Measurements from ENCODE around the gene NDUFB6. TPM values are rescaled to one million over a fixed set of nuclear protein-coding genes. Genes with fewer than 3 reads are reported as not detected.

NDUFB6 gene
- total and polyA plus RNA-seq, 9 of the 15 experiments (the other 6 are each of a cell fraction or from before 2014, with no cell fraction given): 26.5 to 88.1 (median 64.0) TPM

DNA sequence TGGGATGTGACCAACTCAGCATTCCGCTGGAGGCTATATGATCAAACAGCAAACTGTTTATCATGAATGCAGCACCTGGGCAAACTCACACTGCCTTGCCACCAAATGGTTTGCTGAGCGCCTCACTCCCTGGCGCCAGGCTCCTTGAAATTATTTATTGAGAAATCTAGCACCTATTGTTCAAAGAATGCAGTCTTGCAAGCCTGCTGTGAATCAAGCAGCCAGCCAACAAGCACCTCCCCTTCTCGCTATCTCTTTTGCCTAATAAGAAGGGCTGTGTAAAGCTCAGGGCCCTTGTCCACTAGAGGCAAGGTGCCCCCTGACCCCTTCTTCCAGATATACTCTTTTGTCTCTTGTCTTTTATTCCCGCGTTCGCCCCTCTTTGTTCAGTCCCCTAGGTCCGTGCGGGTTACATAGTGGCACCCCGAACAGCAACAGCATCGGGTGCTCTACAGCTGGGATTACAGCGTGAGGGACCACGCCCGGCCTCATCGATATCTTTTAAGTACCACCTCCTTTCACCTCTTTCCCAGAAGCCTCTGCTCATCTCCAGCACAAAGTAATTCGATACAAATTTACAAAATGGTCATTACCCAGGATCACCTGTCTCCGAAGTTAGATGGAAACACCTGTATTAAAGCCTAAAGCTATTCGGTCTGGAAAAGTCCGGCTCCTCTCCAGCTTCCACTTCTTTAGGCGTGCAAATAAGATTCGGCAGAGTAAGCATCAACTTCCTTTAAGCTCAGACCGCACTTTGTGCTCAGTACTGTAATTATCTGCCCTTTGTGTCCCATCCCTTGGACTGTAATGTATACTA is 47.9 kb downstream of the NDUFB6 start:
- Histone ChIP-seq H3K9me3 (replicated peaks; ENCODE audit: control insufficient read depth, insufficient read depth, low read depth, low read length) (no peaks in the 10 kb centered on the region), H3K27ac (ENCODE audit: extremely low read depth, low read depth, low read length) (no peak overlapping the region), H4K20me1 (replicated peaks; ENCODE audit: control insufficient read depth, insufficient read depth, low read length) (no peaks in the 10 kb centered on the region), H3K36me3 (ENCODE audit: control insufficient read depth, insufficient read depth, low read length) (no peaks in the 10 kb centered on the region), H3K9ac (ENCODE audit: insufficient read depth in 1 of 2, low read depth in 2 of 2, low read length in 2 of 2) (no peak overlapping the region), H2AFZ (ENCODE audit: low read depth, low read length) (peak overlapping the region; percentile 78; the same call in 1 of the 2 replicates), H3K4me2 (ENCODE audit: insufficient read depth, low read length) (peak overlapping the region; percentile 80), H3K27me3 (ENCODE audit: control insufficient read depth in 2 of 2, insufficient read depth in 2 of 2, low read length in 2 of 2) (no peaks in the 10 kb centered on the region), H3K9me1 (ENCODE audit: control insufficient read depth, insufficient read depth, low read length) (no peaks in the 10 kb centered on the region), H3K79me2 (ENCODE audit: control insufficient read depth, insufficient read depth, low read length) (no peaks in the 10 kb centered on the region), H3K4me3 (no peak overlapping the region), H3K4me1 (replicated peaks in 1 of 2; ENCODE audit: control insufficient read depth in 2 of 2, insufficient read depth in 2 of 2, low read length in 2 of 2) (peaks cover 0 to 7% of the 10 kb centered on the region in 2 experiments; a peak in 2 of 5 replicates)
- intact Hi-C loops (cut with micrococcal nuclease) (no loop called here), in situ Hi-C loops (cut with MboI) (no loop called here)
- no TSS peak for BruUV-seq (replicated peaks)
- DNase-seq (ENCODE audit: extremely low read depth in 1 of 4, low spot score in 3 of 4): peak in 1 of 4 experiments; percentile 2
- ChIA-PET CTCF (ENCODE audit: low intra/inter-chr PET ratio) (no interaction called here), POLR2A (interaction anchor here (0.7 to 1.1 kb wide), 2 partner anchors 77 to 500 kb away, joined by 3 to 4 read pairs; partner anchors contain the start of gene DNAJA1)
- ATAC-seq: peak; percentile 39
- FAIRE-seq: no peak
- WGBS (ENCODE audit: insufficient coverage, low coverage, missing lambda C conversion rate): 63% methylated on average over 21 of the region's 22 CpGs
- no peak for TF ChIP-seq ZNF239 (CRISPR knock-in tag; IDR thresholded peaks at IDR 0.05)
- no peak for TF ChIP-seq ZNF830 (CRISPR knock-in tag; IDR thresholded peaks at IDR 0.05)
- TF ChIP-seq, protein P1, sequence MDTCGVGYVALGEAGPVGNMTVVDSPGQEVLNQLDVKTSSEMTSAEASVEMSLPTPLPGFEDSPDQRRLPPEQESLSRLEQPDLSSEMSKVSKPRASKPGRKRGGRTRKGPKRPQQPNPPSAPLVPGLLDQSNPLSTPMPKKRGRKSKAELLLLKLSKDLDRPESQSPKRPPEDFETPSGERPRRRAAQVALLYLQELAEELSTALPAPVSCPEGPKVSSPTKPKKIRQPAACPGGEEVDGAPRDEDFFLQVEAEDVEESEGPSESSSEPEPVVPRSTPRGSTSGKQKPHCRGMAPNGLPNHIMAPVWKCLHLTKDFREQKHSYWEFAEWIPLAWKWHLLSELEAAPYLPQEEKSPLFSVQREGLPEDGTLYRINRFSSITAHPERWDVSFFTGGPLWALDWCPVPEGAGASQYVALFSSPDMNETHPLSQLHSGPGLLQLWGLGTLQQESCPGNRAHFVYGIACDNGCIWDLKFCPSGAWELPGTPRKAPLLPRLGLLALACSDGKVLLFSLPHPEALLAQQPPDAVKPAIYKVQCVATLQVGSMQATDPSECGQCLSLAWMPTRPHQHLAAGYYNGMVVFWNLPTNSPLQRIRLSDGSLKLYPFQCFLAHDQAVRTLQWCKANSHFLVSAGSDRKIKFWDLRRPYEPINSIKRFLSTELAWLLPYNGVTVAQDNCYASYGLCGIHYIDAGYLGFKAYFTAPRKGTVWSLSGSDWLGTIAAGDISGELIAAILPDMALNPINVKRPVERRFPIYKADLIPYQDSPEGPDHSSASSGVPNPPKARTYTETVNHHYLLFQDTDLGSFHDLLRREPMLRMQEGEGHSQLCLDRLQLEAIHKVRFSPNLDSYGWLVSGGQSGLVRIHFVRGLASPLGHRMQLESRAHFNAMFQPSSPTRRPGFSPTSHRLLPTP (IDR thresholded peaks at IDR 0.05; ENCODE audit: borderline replicate concordance, extremely low read depth, insufficient read length): no peak
- TF ChIP-seq SREBF2 (CRISPR knock-in tag; IDR thresholded peaks at IDR 0.05): no peak
- TF ChIP-seq SMAD1 (IDR thresholded peaks at IDR 0.05; ENCODE audit: low read depth, low read length, partially characterized antibody): no peak
- TF ChIP-seq, protein P2, sequence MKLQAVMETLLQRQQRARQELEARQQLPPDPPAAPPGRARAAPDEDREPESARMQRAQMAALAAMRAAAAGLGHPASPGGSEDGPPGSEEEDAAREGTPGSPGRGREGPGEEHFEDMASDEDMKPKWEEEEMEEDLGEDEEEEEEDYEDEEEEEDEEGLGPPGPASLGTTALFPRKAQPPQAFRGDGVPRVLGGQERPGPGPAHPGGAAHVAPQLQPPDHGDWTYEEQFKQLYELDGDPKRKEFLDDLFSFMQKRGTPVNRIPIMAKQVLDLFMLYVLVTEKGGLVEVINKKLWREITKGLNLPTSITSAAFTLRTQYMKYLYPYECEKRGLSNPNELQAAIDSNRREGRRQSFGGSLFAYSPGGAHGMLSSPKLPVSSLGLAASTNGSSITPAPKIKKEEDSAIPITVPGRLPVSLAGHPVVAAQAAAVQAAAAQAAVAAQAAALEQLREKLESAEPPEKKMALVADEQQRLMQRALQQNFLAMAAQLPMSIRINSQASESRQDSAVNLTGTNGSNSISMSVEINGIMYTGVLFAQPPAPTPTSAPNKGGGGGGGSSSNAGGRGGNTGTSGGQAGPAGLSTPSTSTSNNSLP (IDR thresholded peaks at IDR 0.05; ENCODE audit: borderline replicate concordance, low read depth, low read length): no peak
- no peak for TF ChIP-seq RUNX1 (IDR thresholded peaks at IDR 0.05; ENCODE audit: low read depth)
- TF ChIP-seq, protein P3, sequence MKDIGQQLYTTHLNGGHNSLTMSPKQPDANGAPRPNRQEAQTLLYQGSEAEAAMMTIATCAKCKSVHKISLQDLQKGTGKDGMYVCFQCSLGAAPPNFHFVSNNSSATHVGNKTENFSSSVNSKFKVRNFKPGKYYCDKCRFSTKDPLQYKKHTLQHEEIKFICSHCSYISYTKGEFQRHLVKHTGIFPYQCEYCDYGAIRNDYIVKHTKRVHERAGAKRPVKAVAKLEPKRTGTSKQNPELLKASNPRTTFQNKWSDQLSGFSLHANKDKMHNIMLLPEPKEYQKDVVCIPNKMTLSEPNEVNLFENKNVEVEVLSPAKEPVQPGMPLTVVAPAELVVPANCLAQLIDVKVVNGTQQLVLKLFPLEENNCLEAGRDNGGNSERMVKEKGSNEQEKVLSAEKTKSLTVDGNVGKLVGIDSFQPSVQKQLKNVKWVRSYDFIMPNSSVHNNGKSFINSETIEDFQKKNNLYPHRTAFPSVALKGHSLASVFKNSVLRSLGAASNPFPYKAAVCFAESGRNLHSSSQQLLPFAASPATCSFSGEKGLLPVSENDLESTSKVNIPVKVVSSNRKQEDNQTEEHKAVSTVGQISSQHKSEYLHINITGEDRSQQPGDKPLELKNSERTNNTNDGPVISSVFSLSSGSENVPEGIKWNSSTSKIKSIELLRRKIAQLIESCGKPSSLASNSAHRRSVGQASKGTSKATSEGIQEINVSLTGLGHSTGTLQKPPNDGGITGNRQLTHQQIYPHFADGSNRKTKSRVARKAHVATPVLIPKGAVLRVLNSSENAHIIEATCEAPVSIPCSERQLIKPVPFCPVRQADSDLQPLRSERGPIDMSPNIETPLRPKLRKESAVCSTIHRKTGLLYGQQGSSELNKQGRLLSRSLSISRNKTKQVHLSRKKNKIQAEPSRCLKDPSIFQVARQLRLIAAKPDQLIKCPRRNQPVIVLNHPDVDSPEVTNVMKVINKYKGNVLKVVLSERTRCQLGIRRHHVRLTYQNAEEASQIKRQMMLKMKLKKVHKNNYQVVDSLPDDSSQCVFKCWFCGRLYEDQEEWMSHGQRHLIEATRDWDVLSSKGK (CRISPR knock-in tag; IDR thresholded peaks at IDR 0.05): no peak
- no peak for TF ChIP-seq C11orf30 (IDR thresholded peaks at IDR 0.05; ENCODE audit: low read depth)
- TF ChIP-seq ZNF57 (CRISPR knock-in tag; IDR thresholded peaks at IDR 0.05): no peak
- no peak for TF ChIP-seq NFE2L1 (tag; IDR thresholded peaks at IDR 0.05; ENCODE audit: borderline replicate concordance, low read depth)
- no peak for TF ChIP-seq RAD51 (IDR thresholded peaks at IDR 0.05; ENCODE audit: borderline replicate concordance, low read depth)
- no peak for TF ChIP-seq EZH2 (IDR thresholded peaks at IDR 0.05; ENCODE audit: borderline replicate concordance, low read depth, low read length)
